Astrocyte (in vitro differentiated cells and primary cell): Measurements from ENCODE around the gene MFSD6.

Experiments used
- CTCF ChIP-seq: IDR thresholded peaks from 2 replicates; pipeline ENCODE4 v1.5.1; 2011; ENCODE audit warnings: low read depth, mild to moderate bottlenecking, inconsistent platforms, low read length, moderate library complexity; ENCODE audit not compliant: insufficient read depth
- EZH2 ChIP-seq: IDR thresholded peaks from 2 replicates; pipeline ENCODE4 v1.6.1; 2012; ENCODE audit warnings: mild to moderate bottlenecking, low read length, inconsistent platforms; ENCODE audit not compliant: insufficient read depth

GRCh38 chr2:190465060-190465459, 56.9 kb downstream of the MFSD6 start:
- TF ChIP-seq CTCF (no peak), EZH2 (no peak)
